ENCODE measurements around the gene GPX3. TPM values are rescaled to one million over a fixed set of nuclear protein-coding genes. Genes with fewer than 3 reads are reported as not detected.

The GPX3 gene
- total RNA-seq, 1 donor from 2014 or later = 0.18 TPM

- H3K4me1 Mint-ChIP-seq = peaks cover 1% of the 10 kb centered on the region
- ChIA-PET CTCF (interaction anchor here (1.2 kb wide), 1 partner anchor 82 kb away, joined by 4 read pairs; no protein-coding TSS in a partner anchor), POLR2A (interaction anchor here (0.7 kb wide), 1 partner anchor 19 kb away, joined by 4 read pairs; no protein-coding TSS in a partner anchor)
- TF ChIP-seq CTCF (IDR thresholded peaks at IDR 0.05) = no peak
- no peaks in the 10 kb centered on the region for H3K9me3 Mint-ChIP-seq
- H3K4me3 Mint-ChIP-seq = no peak overlapping the region
- intact Hi-C loops (cut with micrococcal nuclease) = no loop called here
- no peak for ATAC-seq (ENCODE audit: low read depth)
- no peaks in the 10 kb centered on the region for H3K27me3 Mint-ChIP-seq
- no peak for DNase-seq
- no peak overlapping the region for H3K27ac Mint-ChIP-seq
- H3K36me3 Mint-ChIP-seq (ENCODE audit: low read depth) = peaks cover 99% of the 10 kb centered on the region
Observed at GRCh38 chr5:151033217-151033934, 13.0 kb downstream of the GPX3 start.

- ChIA-PET CTCF (interaction anchor here (1.1 kb wide), 1 partner anchor 17 kb away, joined by 3 read pairs; no protein-coding TSS in a partner anchor), POLR2A (no interaction called here)
- Mint-ChIP-seq H3K4me1 (no peaks in the 10 kb centered on the region), H3K27me3 (no peaks in the 10 kb centered on the region), H3K27ac (no peak overlapping the region), H3K9me3 (no peaks in the 10 kb centered on the region), H3K4me3 (no peak overlapping the region), H3K36me3 (ENCODE audit: low read depth) (peaks cover 97% of the 10 kb centered on the region)
- ATAC-seq (ENCODE audit: low read depth) (no peak), DNase-seq (no peak)
- intact Hi-C loops (cut with micrococcal nuclease) = no loop called here
- no peak for TF ChIP-seq CTCF (IDR thresholded peaks at IDR 0.05)
Observed at GRCh38 chr5:151034422-151035379, 14.3 kb downstream of the GPX3 start.

- no peak overlapping the region for H3K27ac Mint-ChIP-seq
- H3K36me3 Mint-ChIP-seq (ENCODE audit: low read depth) = peaks cover 96% of the 10 kb centered on the region
- CTCF ChIA-PET = interaction anchor here (1.4 to 1.8 kb wide), 2 partner anchors 11 to 12 kb away, joined by 5 to 6 read pairs; no protein-coding TSS in a partner anchor
Observed at GRCh38 chr5:151036556-151036955, 16.2 kb downstream of the GPX3 start.

GRCh38 chr5:151037561-151038411 is 17.4 kb downstream of the GPX3 start:
- Mint-ChIP-seq H3K27me3 (no peaks in the 10 kb centered on the region), H3K4me1 (no peaks in the 10 kb centered on the region), H3K9me3 (no peaks in the 10 kb centered on the region), H3K36me3 (ENCODE audit: low read depth) (peaks cover 96% of the 10 kb centered on the region), H3K4me3 (no peak overlapping the region), H3K27ac (no peak overlapping the region)
- TF ChIP-seq CTCF (IDR thresholded peaks at IDR 0.05) = no peak
- POLR2A ChIA-PET = no interaction called here
- DNase-seq (no peak), ATAC-seq (ENCODE audit: low read depth) (no peak)
- CTCF ChIA-PET = interaction anchor here (0.8 to 1.7 kb wide), 2 partner anchors 11 to 78 kb away, joined by 3 to 4 read pairs; no protein-coding TSS in a partner anchor
- intact Hi-C loops (cut with micrococcal nuclease) = no loop called here

More at GRCh38 chr5:151036556-151036955, 16.2 kb downstream of the GPX3 start:
- POLR2A ChIA-PET = no interaction called here
- ATAC-seq (ENCODE audit: low read depth) (no peak), DNase-seq (no peak)
- no peak for TF ChIP-seq CTCF (IDR thresholded peaks at IDR 0.05)
- H3K9me3 Mint-ChIP-seq = no peaks in the 10 kb centered on the region
- no peak overlapping the region for H3K4me3 Mint-ChIP-seq
- H3K27me3 Mint-ChIP-seq = no peaks in the 10 kb centered on the region
- no peaks in the 10 kb centered on the region for H3K4me1 Mint-ChIP-seq
- intact Hi-C loops (cut with micrococcal nuclease) = no loop called here
